IMR-90 (cell line): ENCODE measurements around the gene VAMP5. TPM values are rescaled to one million over a fixed set of nuclear protein-coding genes. Genes with fewer than 3 reads are reported as not detected.

ENCODE experiments used
- ATAC-seq: fragments of 200-7000 bp; cut with Tn5 transposase; 2 replicates; pipeline ENCODE4 v1.9.1; 2020; ENCODE audit warnings: low read depth, mild to moderate bottlenecking, moderate library complexity
- BruUV-seq: library from RNA; stranded (reverse); fragments of 400-500 nt; replicated peaks from 2 replicates; lab custom pipeline; 2021; lab: Mats Ljungman, UMichigan
- CTCF ChIA-PET: fragments of 300-600 bp; formaldehyde crosslinking; extraction: SDS; loops from one replicate; lab custom pipeline; 2021; ENCODE audit warnings: antibody characterized with exemption; lab: Yijun Ruan, JAX
- POLR2A ChIA-PET: fragments of 300-600 bp; sonication (Branson Sonifier 250); formaldehyde crosslinking; loops from one replicate; lab custom pipeline; 2022; ENCODE audit warnings: antibody characterized with exemption; ENCODE audit not compliant: unreplicated experiment; lab: Charles Lee
- DNase-seq: peaks from one replicate; pipeline ENCODE4 v3.0.0; 2013
- H2AFZ ChIP-seq: replicated peaks from 2 replicates; pipeline ENCODE3; 2013; ENCODE audit warnings: low read length, mild to moderate bottlenecking; ENCODE audit not compliant: poor library complexity
- H2AK5ac ChIP-seq: 2 replicates; pipeline ENCODE4 v1.6.1; 2013; ENCODE audit warnings: low read depth, low read length, inconsistent platforms
- H2AK9ac ChIP-seq: replicated peaks from 2 replicates; pipeline ENCODE3; 2013; ENCODE audit warnings: mild to moderate bottlenecking, low read depth, low read length, moderate library complexity; ENCODE audit not compliant: poor library complexity
- H2BK120ac ChIP-seq: 2 replicates; pipeline ENCODE4 v1.6.1; 2013; ENCODE audit warnings: low read depth, low read length, inconsistent platforms
- H2BK15ac ChIP-seq: 3 replicates; pipeline ENCODE4 v1.6.1; 2013; ENCODE audit warnings: low read depth, low read length, inconsistent platforms
- H2BK20ac ChIP-seq: 2 replicates; pipeline ENCODE4 v1.6.1; 2013; ENCODE audit warnings: low read depth, mild to moderate bottlenecking, inconsistent platforms, low read length, moderate library complexity
- H2BK5ac ChIP-seq: 2 replicates; pipeline ENCODE4 v1.6.1; 2013; ENCODE audit warnings: mild to moderate bottlenecking, low read depth, low read length, inconsistent platforms; ENCODE audit not compliant: poor library complexity, severe bottlenecking
- H3K14ac ChIP-seq: replicated peaks from 2 replicates; pipeline ENCODE4 v1.6.1; 2013; ENCODE audit warnings: low read depth, low read length, inconsistent platforms
- H3K18ac ChIP-seq: 2 replicates; pipeline ENCODE4 v1.6.1; 2013; ENCODE audit warnings: low read depth, low read length, control low read depth
- H3K23ac ChIP-seq: 2 replicates; pipeline ENCODE4 v1.6.1; 2013; ENCODE audit warnings: low read depth, low read length, inconsistent platforms
- H3K27ac ChIP-seq: 2 replicates; pipeline ENCODE4 v1.5.1; 2013; ENCODE audit warnings: mild to moderate bottlenecking, control low read depth, low read length; ENCODE audit not compliant: insufficient read depth
- H3K27me3 ChIP-seq: 2 replicates; pipeline ENCODE4 v1.6.1; 2013; ENCODE audit warnings: low read length; ENCODE audit not compliant: control insufficient read depth, insufficient read depth
- H3K36me3 ChIP-seq: 2 replicates; pipeline ENCODE4 v1.6.1; 2013; ENCODE audit warnings: low read length, mixed read lengths; ENCODE audit not compliant: control insufficient read depth, insufficient read depth
- H3K4ac ChIP-seq: 2 replicates; pipeline ENCODE4 v1.6.1; 2013; ENCODE audit warnings: low read depth, low read length, inconsistent platforms
- H3K4me1 ChIP-seq: 2 replicates; pipeline ENCODE4 v1.6.1; 2013; ENCODE audit warnings: low read length, mixed read lengths; ENCODE audit not compliant: control insufficient read depth, insufficient read depth
- H3K4me2 ChIP-seq: 2 replicates; pipeline ENCODE4 v1.6.1; 2013; ENCODE audit warnings: low read depth, mild to moderate bottlenecking, control low read depth, low read length, moderate library complexity
- H3K4me3 ChIP-seq: 2 replicates; pipeline ENCODE4 v1.5.1; 2013; ENCODE audit warnings: low read depth, mild to moderate bottlenecking, control low read depth, low read length, moderate library complexity; ENCODE audit not compliant: insufficient read depth
- H3K56ac ChIP-seq: 2 replicates; pipeline ENCODE4 v1.6.1; 2013; ENCODE audit warnings: low read length, inconsistent platforms; ENCODE audit not compliant: insufficient read depth; ENCODE audit errors: extremely low read depth
- H3K79me1 ChIP-seq, 2 experiments: 2 replicates each; pipeline ENCODE4 v1.6.1; 2013; ENCODE audit warnings: low read length in 2 of 2, inconsistent platforms in 1 of 2, low read depth in 1 of 2
- H3K9ac ChIP-seq: 2 replicates; pipeline ENCODE4 v1.6.1; 2013; ENCODE audit warnings: low read depth, low read length, control low read depth
- H3K9me1 ChIP-seq: 2 replicates; pipeline ENCODE4 v1.6.1; 2013; ENCODE audit warnings: low read length, inconsistent platforms; ENCODE audit not compliant: insufficient read depth
- H3K9me3 ChIP-seq: 2 replicates; pipeline ENCODE4 v1.6.1; 2013; ENCODE audit warnings: low read length; ENCODE audit not compliant: control insufficient read depth, insufficient read depth
- H4K20me1 ChIP-seq: 2 replicates; pipeline ENCODE4 v1.6.1; 2013; ENCODE audit warnings: low read length, inconsistent platforms; ENCODE audit not compliant: insufficient read depth
- H4K5ac ChIP-seq: 2 replicates; pipeline ENCODE4 v1.6.1; 2013; ENCODE audit warnings: mild to moderate bottlenecking, low read depth, low read length, control low read depth
- H4K8ac ChIP-seq, 2 experiments: 2 replicates each; pipeline ENCODE4 v1.6.1; 2013; ENCODE audit warnings: low read depth in 2 of 2, low read length in 2 of 2, control low read depth in 1 of 2, inconsistent platforms in 1 of 2
- H4K91ac ChIP-seq: 2 replicates; pipeline ENCODE4 v1.6.1; 2013; ENCODE audit warnings: low read depth, low read length, inconsistent platforms; ENCODE audit not compliant: insufficient read depth
- CHD1 ChIP-seq: IDR thresholded peaks from 2 replicates; pipeline ENCODE4 v1.6.1; 2012; ENCODE audit warnings: low read depth, low read length, improper control_type of control experiment
- WGBS, 2 experiments: methylation state at CpG; one replicate each; pipeline versions ENCODE4 v1.1.5 to v1.1.7; 2013; ENCODE audit warnings: missing lambda C conversion rate in 2 of 2; ENCODE audit not compliant: insufficient read length in 1 of 2; ENCODE audit errors: extremely low coverage in 2 of 2; 5-methylcytosine and 5-hydroxymethylcytosine counted together
- dilution Hi-C: fragments of 300-500 bp; cut with HindIII; formaldehyde crosslinking; loops from one replicate; pipeline ENCODE4 v1.14.3; 2018; ENCODE audit warnings: low sequenced_read_pairs; ENCODE audit not compliant: unreplicated experiment
- in situ Hi-C: fragments of 300-500 bp; cut with MboI; formaldehyde crosslinking; loops from 3 replicates; pipeline ENCODE4 v1.14.3; 2019; ENCODE audit warnings: low sequenced_read_pairs, inconsistent platforms, mixed read lengths
- intact Hi-C: fragments of 100-400 bp; cut with micrococcal nuclease; formaldehyde crosslinking; loops from 2 replicates; pipeline ENCODE4 v1.10.0; 2022
- polyA plus RNA-seq, 3 experiments: library from polyadenylated mRNA; depleted of rRNA; stranded (reverse); fragments of >200 nt; gene quantifications; 2 replicates each; pipeline ENCODE4 v1.2.3, GENCODE V29; 2012; ENCODE audit warnings: low replicate concordance in 1 of 3
- total RNA-seq: library from RNA; depleted of rRNA; stranded (reverse); fragments of >200 nt; gene quantifications from 2 replicates; pipeline ENCODE4 v1.2.3, GENCODE V29; 2012
- TF ChIP-seq, protein P1 (sequence below): fragments of 150-350 bp; IDR thresholded peaks from 2 replicates; pipeline ENCODE4 v1.6.1; 2016; ENCODE audit warnings: low read depth, mild to moderate bottlenecking, low read length, moderate library complexity, borderline replicate concordance

Gene VAMP5
- total and polyA plus RNA-seq, 2 of the 4 experiments (the other 2 are of a cell fraction): 13.8 to 103 TPM

DNA sequence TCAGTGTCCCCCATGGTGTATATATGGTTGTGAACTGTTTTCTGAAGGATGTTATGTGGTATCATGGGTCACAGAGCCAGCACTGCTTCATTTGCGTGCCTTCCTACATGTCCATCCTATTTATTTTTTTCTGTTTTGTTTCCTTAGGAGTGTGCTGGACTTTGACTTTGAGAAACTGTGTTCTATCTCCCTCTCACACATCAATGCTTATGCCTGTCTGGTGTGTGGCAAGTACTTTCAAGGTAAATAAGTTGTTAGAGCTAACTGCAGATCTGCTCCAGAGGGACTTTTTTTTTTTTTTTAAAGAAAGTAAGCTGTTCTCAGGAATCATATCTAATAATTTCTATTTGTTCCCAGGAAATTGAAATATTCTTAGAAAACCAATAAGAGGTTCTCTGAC, 37.1 kb downstream of the VAMP5 start:
- no peak overlapping the region for H3K14ac ChIP-seq
- no peak overlapping the region for H3K27ac ChIP-seq
- dilution Hi-C loops (no loop called here), in situ Hi-C loops (no loop called here), intact Hi-C loops (no loop called here)
- peaks cover 42% of the 10 kb centered on the region for H3K36me3 ChIP-seq
- H4K5ac ChIP-seq: no peak overlapping the region
- TF ChIP-seq, protein P1, sequence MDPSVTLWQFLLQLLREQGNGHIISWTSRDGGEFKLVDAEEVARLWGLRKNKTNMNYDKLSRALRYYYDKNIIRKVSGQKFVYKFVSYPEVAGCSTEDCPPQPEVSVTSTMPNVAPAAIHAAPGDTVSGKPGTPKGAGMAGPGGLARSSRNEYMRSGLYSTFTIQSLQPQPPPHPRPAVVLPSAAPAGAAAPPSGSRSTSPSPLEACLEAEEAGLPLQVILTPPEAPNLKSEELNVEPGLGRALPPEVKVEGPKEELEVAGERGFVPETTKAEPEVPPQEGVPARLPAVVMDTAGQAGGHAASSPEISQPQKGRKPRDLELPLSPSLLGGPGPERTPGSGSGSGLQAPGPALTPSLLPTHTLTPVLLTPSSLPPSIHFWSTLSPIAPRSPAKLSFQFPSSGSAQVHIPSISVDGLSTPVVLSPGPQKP: no peak
- TF ChIP-seq CHD1: no peak
- H4K8ac ChIP-seq: no peak overlapping the region
- no peak overlapping the region for H3K9ac ChIP-seq
- no peak overlapping the region for H2AK5ac ChIP-seq
- no peak overlapping the region for H2AK9ac ChIP-seq
- no peaks in the 10 kb centered on the region for H3K9me3 ChIP-seq
- WGBS, 2 experiments: no CpG with 5 or more reads among the region's 1 CpG
- H2BK15ac ChIP-seq: no peak overlapping the region
- peaks cover 2% of the 10 kb centered on the region; the same call in 1 of the 2 replicates for H3K4me1 ChIP-seq
- H3K23ac ChIP-seq: no peak overlapping the region
- H3K27me3 ChIP-seq: no peaks in the 10 kb centered on the region
- peaks cover 9% of the 10 kb centered on the region; the same call in 1 of the 2 replicates for H4K20me1 ChIP-seq
- no peak overlapping the region for H2BK120ac ChIP-seq
- DNase-seq (no peak), ATAC-seq (no peak)
- no peak overlapping the region for H3K56ac ChIP-seq
- no peak overlapping the region for H3K4me2 ChIP-seq
- H3K4ac ChIP-seq: no peak overlapping the region
- H4K91ac ChIP-seq: no peak overlapping the region
- H3K4me3 ChIP-seq: no peak overlapping the region
- peaks cover 5% of the 10 kb centered on the region for H3K9me1 ChIP-seq
- H3K79me1 ChIP-seq: peaks cover 31 to 36% of the 10 kb centered on the region in 2 experiments
- no peak overlapping the region for H2BK5ac ChIP-seq
- no peak overlapping the region for H2BK20ac ChIP-seq
- POLR2A ChIA-PET: no interaction called here
- H2AFZ ChIP-seq: no peak overlapping the region
- no TSS peak for BruUV-seq
- CTCF ChIA-PET: interaction anchor here (0.7 kb wide), 1 partner anchor 14 kb away, joined by 4 read pairs; no protein-coding TSS in a partner anchor
- H3K18ac ChIP-seq: no peak overlapping the region
